Activated CD4-positive, CD25-positive, alpha-beta regulatory T cell (primary cell): ENCODE measurements around the gene LIPT2.

Source experiments
- DNase-seq, 4 experiments: peaks; one replicate each; lab custom pipeline; 2025; lab: John Stamatoyannopoulos, UW

Gene LIPT2

GRCh38 chr11:74466916-74467885 is 26.3 kb downstream of the LIPT2 start, which contains the start of gene KCNE3:
Gene KCNE3, minus strand, starts transcription at chr11:74467549. Its CDS starts 9,986 bp downstream, at chr11:74457563.
- no peak for DNase-seq

GRCh38 chr11:74465291-74465708 is 28.2 kb downstream of the LIPT2 start:
- DNase-seq, result no peak

GRCh38 chr11:74464746-74465145 is 28.8 kb downstream of the LIPT2 start:
- no peak for DNase-seq

- DNase-seq, result no peak
These were observed 30.3 kb downstream of the LIPT2 start for GRCh38 chr11:74463216-74463615.

- no peak for DNase-seq
These were observed 30.9 kb downstream of the LIPT2 start for GRCh38 chr11:74462631-74463030.

GRCh38 chr11:74462009-74462408 is 31.5 kb downstream of the LIPT2 start:
- no peak for DNase-seq

- DNase-seq, result no peak
These were observed 32.9 kb downstream of the LIPT2 start for GRCh38 chr11:74460481-74461154.

GRCh38 chr11:74460065-74460464 is 33.5 kb downstream of the LIPT2 start:
- DNase-seq, result no peak

- DNase-seq, result no peak
These were observed 33.9 kb downstream of the LIPT2 start for GRCh38 chr11:74459584-74459983.

GRCh38 chr11:74457356-74457755 is 36.2 kb downstream of the LIPT2 start:
- no peak for DNase-seq

GRCh38 chr11:74453373-74453975 is 40.0 kb downstream of the LIPT2 start:
- peak; percentile 5 to 46 (median 10) for DNase-seq

GRCh38 chr11:74452366-74452765 is 41.2 kb downstream of the LIPT2 start:
- no peak for DNase-seq

GRCh38 chr11:74450318-74450717 is 43.2 kb downstream of the LIPT2 start:
- DNase-seq, result no peak

GRCh38 chr11:74449369-74449931 is 44.1 kb downstream of the LIPT2 start:
- DNase-seq, result peak in 1 of 4 experiments; percentile 4

GRCh38 chr11:74447720-74448119 is 45.8 kb downstream of the LIPT2 start:
- DNase-seq, result no peak

GRCh38 chr11:74446532-74446938 is 47.0 kb downstream of the LIPT2 start:
- no peak for DNase-seq

GRCh38 chr11:74444173-74444826 is 49.2 kb downstream of the LIPT2 start:
- no peak for DNase-seq

GRCh38 chr11:74443071-74443864 is 50.3 kb downstream of the LIPT2 start:
- no peak for DNase-seq

GRCh38 chr11:74442636-74443035 is 50.9 kb downstream of the LIPT2 start:
- DNase-seq, result no peak
